BE2C (cell line): ENCODE measurements around the gene DYNLT2B.
"Not testable (repeated sequence)": the region's sequence is repeated elsewhere in the genome, so short reads cannot be mapped to it uniquely, and the experiment has no call there.

Experiments
- DNase-seq: peaks from one replicate; pipeline ENCODE4 v3.0.0-alpha.2; 2020
- H3K27me3 ChIP-seq: fragments of 250-450 bp; sonication (Bioruptor Pico); 2 replicates; pipeline ENCODE4 v1.5.1; 2020; ENCODE audit warnings: mild to moderate bottlenecking
- H3K36me3 ChIP-seq: fragments of 250-450 bp; sonication (Bioruptor Pico); 2 replicates; pipeline ENCODE4 v1.5.1; 2020; ENCODE audit warnings: mild to moderate bottlenecking
- H3K4me1 ChIP-seq: fragments of 250-450 bp; sonication (Bioruptor Pico); 2 replicates; pipeline ENCODE4 v1.5.1; 2020
- H3K4me3 ChIP-seq: 2 replicates; pipeline ENCODE4 v1.5.1; 2011; ENCODE audit warnings: low read depth, low read length
- H3K9me3 ChIP-seq: fragments of 250-450 bp; sonication (Bioruptor Pico); 2 replicates; pipeline ENCODE4 v1.5.1; 2020
- TF ChIP-seq, protein P1 (sequence below): IDR thresholded peaks from 2 replicates; pipeline ENCODE4 v1.5.1; 2012; ENCODE audit warnings: mild to moderate bottlenecking, low read depth, low read length

DYNLT2B gene

DNA sequence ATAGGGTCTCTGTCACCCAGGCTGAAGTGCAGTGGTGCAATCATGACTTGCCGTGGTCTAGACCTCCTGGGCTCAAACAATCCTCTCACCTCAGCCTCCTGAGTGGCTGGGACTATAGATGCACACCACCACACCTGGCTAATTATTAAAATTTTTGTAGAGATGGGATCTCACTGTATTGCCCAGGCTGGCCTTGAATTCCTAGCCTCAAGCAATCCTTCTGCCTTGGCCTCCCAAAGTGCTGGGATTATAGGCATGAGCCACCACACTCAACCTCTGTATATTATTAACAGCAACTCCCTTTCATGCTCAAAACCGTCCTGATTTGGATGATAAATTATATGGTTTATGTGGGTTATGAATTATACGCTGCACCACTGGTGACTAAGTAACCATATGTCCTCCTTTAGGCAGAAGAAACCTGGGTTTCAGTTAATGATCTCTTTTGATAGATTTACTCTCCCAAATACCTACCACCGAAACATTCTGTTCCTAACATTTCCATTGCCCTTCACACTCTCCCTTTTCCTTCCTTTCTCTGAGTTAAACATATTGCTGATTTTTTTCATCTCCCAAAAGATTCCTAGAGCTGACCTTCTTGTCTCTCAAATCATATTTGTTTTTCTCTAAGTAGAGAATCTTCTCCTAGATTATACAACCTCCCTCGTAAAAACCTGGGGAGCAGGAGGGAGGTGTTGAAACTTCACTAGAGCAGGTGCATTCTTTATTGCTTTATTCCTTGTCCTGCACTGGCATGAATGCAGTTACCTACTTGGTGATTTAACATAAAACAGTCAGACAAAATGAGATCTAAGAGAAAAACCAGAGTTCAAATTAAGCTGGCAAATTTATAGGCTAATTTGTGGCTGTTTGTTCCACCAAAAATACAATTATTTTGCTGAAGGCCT, 63.4 kb downstream of the DYNLT2B start:
- Histone ChIP-seq H3K4me3 (no peak overlapping the region), H3K4me1 (peaks cover 2% of the 10 kb centered on the region; the same call in 1 of the 2 replicates), H3K9me3 (0 out of 2 replicates have a peak, but pooled peaks cover 2% of the 10 kb centered on the region), H3K27me3 (no peaks in the 10 kb centered on the region), H3K36me3 (peaks cover 11% of the 10 kb centered on the region)
- TF ChIP-seq, protein P1, sequence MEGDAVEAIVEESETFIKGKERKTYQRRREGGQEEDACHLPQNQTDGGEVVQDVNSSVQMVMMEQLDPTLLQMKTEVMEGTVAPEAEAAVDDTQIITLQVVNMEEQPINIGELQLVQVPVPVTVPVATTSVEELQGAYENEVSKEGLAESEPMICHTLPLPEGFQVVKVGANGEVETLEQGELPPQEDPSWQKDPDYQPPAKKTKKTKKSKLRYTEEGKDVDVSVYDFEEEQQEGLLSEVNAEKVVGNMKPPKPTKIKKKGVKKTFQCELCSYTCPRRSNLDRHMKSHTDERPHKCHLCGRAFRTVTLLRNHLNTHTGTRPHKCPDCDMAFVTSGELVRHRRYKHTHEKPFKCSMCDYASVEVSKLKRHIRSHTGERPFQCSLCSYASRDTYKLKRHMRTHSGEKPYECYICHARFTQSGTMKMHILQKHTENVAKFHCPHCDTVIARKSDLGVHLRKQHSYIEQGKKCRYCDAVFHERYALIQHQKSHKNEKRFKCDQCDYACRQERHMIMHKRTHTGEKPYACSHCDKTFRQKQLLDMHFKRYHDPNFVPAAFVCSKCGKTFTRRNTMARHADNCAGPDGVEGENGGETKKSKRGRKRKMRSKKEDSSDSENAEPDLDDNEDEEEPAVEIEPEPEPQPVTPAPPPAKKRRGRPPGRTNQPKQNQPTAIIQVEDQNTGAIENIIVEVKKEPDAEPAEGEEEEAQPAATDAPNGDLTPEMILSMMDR = no peak
- no peak for DNase-seq

DNA sequence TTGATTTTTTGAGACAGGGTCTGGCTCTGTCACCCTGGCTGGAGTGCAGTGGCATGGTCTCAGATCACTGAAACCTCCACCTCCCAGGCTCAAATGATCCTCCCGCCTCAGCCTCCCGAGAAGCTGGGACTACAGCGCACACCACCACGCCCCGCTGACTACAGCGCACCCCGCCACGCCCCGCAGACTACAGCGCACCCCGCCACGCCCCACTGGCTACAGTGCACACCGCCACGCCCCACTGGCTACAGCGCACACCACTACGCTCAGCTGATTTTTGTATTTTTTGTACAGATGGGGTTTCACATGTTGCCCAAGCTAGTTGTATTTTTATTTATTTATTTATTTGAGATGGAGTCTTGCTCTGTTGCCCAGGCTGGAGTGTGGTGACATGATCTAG, 66.1 kb downstream of the DYNLT2B start:
- Histone ChIP-seq H3K4me3 (no peak overlapping the region), H3K27me3 (no peaks in the 10 kb centered on the region), H3K36me3 (peaks cover 11% of the 10 kb centered on the region), H3K9me3 (0 out of 2 replicates have a peak, but pooled peaks cover 2% of the 10 kb centered on the region), H3K4me1 (peaks cover 2% of the 10 kb centered on the region; the same call in 1 of the 2 replicates)
- TF ChIP-seq, protein P1 = no peak
- DNase-seq = no peak

DNA sequence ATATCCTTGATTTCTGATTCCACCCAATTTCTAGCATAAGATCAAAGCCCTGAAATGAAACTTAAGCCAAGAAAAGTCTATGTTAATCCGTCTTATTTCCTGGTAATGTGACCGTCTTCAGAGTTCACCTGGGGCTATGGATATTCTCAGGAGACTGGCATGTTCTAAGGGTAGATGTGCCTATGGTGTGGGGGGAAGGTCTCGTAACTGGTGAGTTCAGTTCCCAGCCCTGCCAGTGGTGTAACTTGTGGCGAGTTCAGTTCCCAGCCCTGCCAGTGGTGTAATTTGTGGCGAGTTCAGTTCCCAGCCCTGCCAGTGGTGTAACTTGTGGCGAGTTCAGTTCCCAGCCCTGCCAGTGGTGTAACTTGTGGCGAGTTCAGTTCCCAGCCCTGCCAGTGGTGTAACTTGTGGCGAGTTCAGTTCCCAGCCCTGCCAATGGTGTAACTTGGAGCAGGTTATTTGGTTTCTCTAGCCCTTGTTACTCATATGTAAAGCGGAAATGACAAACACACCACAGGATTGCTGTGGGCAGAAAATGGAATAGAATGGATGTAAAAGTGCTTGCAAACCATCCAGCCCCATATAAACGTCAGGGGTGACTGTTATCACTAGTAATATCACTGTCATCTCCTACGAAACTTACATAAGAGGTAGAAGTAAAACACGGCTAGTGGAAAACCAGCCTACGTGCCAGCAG, 71.3 kb downstream of the DYNLT2B start:
- Histone ChIP-seq H3K4me3 (no peak overlapping the region), H3K36me3 (peaks cover 14% of the 10 kb centered on the region), H3K27me3 (no peaks in the 10 kb centered on the region), H3K4me1 (no peaks in the 10 kb centered on the region), H3K9me3 (no peaks in the 10 kb centered on the region)
- no peak for DNase-seq
- TF ChIP-seq, protein P1 = no peak

DNA sequence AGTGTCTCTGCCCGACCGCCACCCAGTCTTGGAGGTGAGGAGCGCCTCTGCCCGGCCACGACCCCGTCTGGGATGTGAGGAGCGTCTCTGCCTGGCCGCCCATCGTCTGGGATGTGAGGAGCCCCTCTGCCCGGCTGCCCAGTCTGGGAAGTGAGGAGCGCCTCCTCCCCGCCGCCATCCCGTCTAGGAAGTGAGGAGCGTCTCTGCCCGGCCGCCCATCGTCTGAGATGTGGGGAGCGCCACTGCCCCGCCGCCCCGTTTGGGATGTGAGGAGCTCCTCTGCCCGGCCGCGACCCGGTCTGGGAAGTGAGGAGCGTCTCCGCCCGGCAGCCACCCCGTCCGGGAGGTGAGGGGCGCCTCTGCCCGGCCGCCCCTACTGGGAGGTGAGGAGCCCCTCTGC, 73.9 kb downstream of the DYNLT2B start:
- DNase-seq, H3K27me3 ChIP-seq, H3K9me3 ChIP-seq, H3K4me1 ChIP-seq, H3K4me3 ChIP-seq: not testable (repeated sequence)
- H3K36me3 ChIP-seq = peaks cover 23% of the 10 kb centered on the region

DNA sequence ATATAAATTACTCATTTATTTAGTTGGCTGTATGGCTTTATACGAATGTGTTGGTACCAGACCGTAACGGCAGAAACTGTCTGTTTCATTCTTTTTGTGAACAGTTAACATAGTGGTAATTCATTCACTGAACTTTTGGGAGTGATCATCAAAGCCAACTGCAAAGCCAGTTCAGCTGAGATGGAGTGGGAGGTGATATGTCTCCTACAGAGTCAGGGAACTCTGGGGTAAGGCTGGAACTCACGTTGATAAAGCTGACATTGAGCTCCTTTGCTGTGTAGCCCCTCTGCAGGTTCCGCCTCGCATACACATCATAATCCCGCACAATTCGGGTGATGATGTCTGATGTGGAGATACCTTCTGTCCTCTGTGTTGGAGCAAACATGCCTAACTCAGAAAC, 76.3 kb downstream of the DYNLT2B start:
- no peak for DNase-seq
- Histone ChIP-seq H3K4me3 (no peak overlapping the region), H3K4me1 (peaks cover 3% of the 10 kb centered on the region; the same call in 1 of the 2 replicates), H3K36me3 (peaks cover 37% of the 10 kb centered on the region), H3K27me3 (no peaks in the 10 kb centered on the region), H3K9me3 (no peaks in the 10 kb centered on the region)
- TF ChIP-seq, protein P1 = no peak
